Smooth muscle cell (in vitro differentiated cells): ENCODE data around the gene ELL2. TPM values are rescaled to one million over a fixed set of nuclear protein-coding genes. Genes with fewer than 3 reads are reported as not detected.

Experiments
- DNase-seq: peaks from one replicate; lab custom pipeline; 2025; ENCODE audit not compliant: unreplicated experiment; lab: John Stamatoyannopoulos, UW
- H2AFZ ChIP-seq: fragments of 200-600 bp; sonication (generic); 2 replicates; pipeline ENCODE4 v1.6.0; 2016; ENCODE audit warnings: antibody characterized with exemption, low read depth, mild to moderate bottlenecking
- H3F3A ChIP-seq: fragments of 200-600 bp; sonication (generic); 2 replicates; pipeline ENCODE4 v1.6.0; 2017; ENCODE audit warnings: antibody characterized with exemption, low read depth
- H3K27ac ChIP-seq: fragments of 200-600 bp; sonication (generic); 2 replicates; pipeline ENCODE4 v1.5.1; 2016; ENCODE audit warnings: low read depth, mild to moderate bottlenecking
- H3K27me3 ChIP-seq: fragments of 200-600 bp; sonication (generic); 2 replicates; pipeline ENCODE4 v1.6.1; 2016; ENCODE audit warnings: low read depth, mild to moderate bottlenecking
- H3K36me3 ChIP-seq: fragments of 200-600 bp; sonication (generic); 2 replicates; pipeline ENCODE4 v1.5.1; 2016; ENCODE audit warnings: low read depth
- H3K4me1 ChIP-seq: fragments of 200-600 bp; sonication (generic); 2 replicates; pipeline ENCODE4 v1.5.1; 2016; ENCODE audit warnings: low read depth
- H3K4me2 ChIP-seq: fragments of 200-600 bp; sonication (generic); 2 replicates; pipeline ENCODE4 v1.6.0; 2016; ENCODE audit warnings: mild to moderate bottlenecking
- H3K4me3 ChIP-seq: fragments of 200-600 bp; sonication (generic); 2 replicates; pipeline ENCODE4 v1.5.1; 2016; ENCODE audit warnings: mild to moderate bottlenecking
- H3K79me2 ChIP-seq: fragments of 200-600 bp; sonication (generic); 2 replicates; pipeline ENCODE4 v1.6.0; 2016; ENCODE audit warnings: low read depth, mild to moderate bottlenecking
- H3K9ac ChIP-seq: fragments of 200-600 bp; sonication (generic); 2 replicates; pipeline ENCODE4 v1.6.0; 2016; ENCODE audit warnings: low read depth
- H3K9me3 ChIP-seq: fragments of 200-600 bp; sonication (generic); replicated peaks from 2 replicates; pipeline ENCODE4 v1.5.1; 2016; ENCODE audit warnings: low read depth
- H4K20me1 ChIP-seq: fragments of 200-600 bp; sonication (generic); 2 replicates; pipeline ENCODE4 v1.6.0; 2016; ENCODE audit warnings: low read depth
- CTCF ChIP-seq: fragments of 200-600 bp; sonication (generic); IDR thresholded peaks from 2 replicates; pipeline ENCODE4 v1.5.1; 2017; ENCODE audit warnings: borderline replicate concordance, mild to moderate bottlenecking, antibody characterized with exemption; ENCODE audit not compliant: insufficient read depth, poor library complexity, severe bottlenecking
- WGBS: methylation state at CpG from one replicate; pipeline ENCODE4 v1.1.7; 2016; ENCODE audit warnings: low lambda C conversion rate; 5-methylcytosine and 5-hydroxymethylcytosine counted together
- polyA plus RNA-seq: library from polyadenylated mRNA; unstranded; fragments of >200 nt; fragmentation: Nextera tagmentation; extraction: Ambion mirVana; gene quantifications from 2 replicates; pipeline ENCODE4 v1.2.1, GENCODE V29; 2016
- total RNA-seq: library from RNA; depleted of rRNA; stranded (reverse); fragments of >200 nt; gene quantifications from 2 replicates; pipeline ENCODE4 v1.2.3, GENCODE V29; 2014

ELL2 gene
- total and polyA plus RNA-seq, 2 experiments from 2014 or later, result 14.4 to 49.9 TPM

- Histone ChIP-seq H2AFZ (no peak overlapping the region), H3K9ac (no peak overlapping the region), H3K27ac (no peak overlapping the region), H3K4me3 (no peak overlapping the region), H4K20me1 (peaks cover 93% of the 10 kb centered on the region), H3K4me2 (no peak overlapping the region), H3K79me2 (peaks cover 31% of the 10 kb centered on the region), H3F3A (no peaks in the 10 kb centered on the region), H3K9me3 (no peaks in the 10 kb centered on the region), H3K36me3 (no peaks in the 10 kb centered on the region), H3K27me3 (no peaks in the 10 kb centered on the region), H3K4me1 (peaks cover 38% of the 10 kb centered on the region)
- WGBS, result 89% methylated on average over 3 of the region's 3 CpGs
- no peak for DNase-seq
- no peak for TF ChIP-seq CTCF
Observed at GRCh38 chr5:95937607-95938152, 24.0 kb downstream of the ELL2 start.

GRCh38 chr5:95936812-95937397 lies 24.7 kb downstream of the ELL2 start:
- no peaks in the 10 kb centered on the region for H3F3A ChIP-seq

GRCh38 chr5:95935553-95936100 lies 26.0 kb downstream of the ELL2 start:
- H3K4me3 ChIP-seq, result no peak overlapping the region
- H3K9ac ChIP-seq, result no peak overlapping the region
- H3F3A ChIP-seq, result no peaks in the 10 kb centered on the region
- no peaks in the 10 kb centered on the region for H3K27me3 ChIP-seq
- peaks cover 93% of the 10 kb centered on the region for H4K20me1 ChIP-seq
- 84% methylated on average over 2 of the region's 2 CpGs for WGBS
- no peak overlapping the region for H3K27ac ChIP-seq
- H3K4me1 ChIP-seq, result peaks cover 20% of the 10 kb centered on the region
- TF ChIP-seq CTCF, result no peak
- no peak overlapping the region for H2AFZ ChIP-seq
- H3K4me2 ChIP-seq, result no peak overlapping the region
- H3K79me2 ChIP-seq, result peaks cover 29% of the 10 kb centered on the region
- H3K36me3 ChIP-seq, result no peaks in the 10 kb centered on the region
- no peak for DNase-seq
- no peaks in the 10 kb centered on the region for H3K9me3 ChIP-seq

More at GRCh38 chr5:95936812-95937397, 24.7 kb downstream of the ELL2 start:
- Histone ChIP-seq H3K27me3 (no peaks in the 10 kb centered on the region), H3K4me1 (peaks cover 32% of the 10 kb centered on the region), H4K20me1 (peaks cover 94% of the 10 kb centered on the region), H3K36me3 (no peaks in the 10 kb centered on the region), H3K9me3 (no peaks in the 10 kb centered on the region), H3K79me2 (peaks cover 31% of the 10 kb centered on the region), H3K4me2 (no peak overlapping the region), H3K9ac (no peak overlapping the region), H3K27ac (no peak overlapping the region), H2AFZ (no peak overlapping the region), H3K4me3 (no peak overlapping the region)
- no peak for TF ChIP-seq CTCF
- no peak for DNase-seq
- WGBS, result 94% methylated on average over 5 of the region's 5 CpGs
